IPS DF 4.7 (cell line): ENCODE results near the gene PTPN11.
"Not testable (repeated sequence)": the region's sequence is repeated elsewhere in the genome, so short reads cannot be mapped to it uniquely, and the experiment has no call there.

ENCODE experiments used
- DNase-seq: peaks from one replicate; pipeline ENCODE4 v3.0.0-alpha.2; 2013; ENCODE audit warnings: low spot score; ENCODE audit errors: extremely low read depth

Gene PTPN11

GRCh38 chr12:112409064-112409905 is 9.5 kb upstream of the PTPN11 start, which contains the start of gene RPL6:
RPL6 (minus strand) TSS chr12:112409605; CDS start chr12:112408656, 949 bp downstream.
- DNase-seq: no peak

- no peak for DNase-seq
These were observed 8.9 kb upstream of the PTPN11 start for GRCh38 chr12:112409906-112410244.

- no peak for DNase-seq
These were observed 4.7 kb upstream of the PTPN11 start for GRCh38 chr12:112413855-112414625.

GRCh38 chr12:112415457-112415856 is 3.3 kb upstream of the PTPN11 start:
- DNase-seq: not testable (repeated sequence)

- DNase-seq: no peak
These were observed 507 bp upstream of the PTPN11 start for GRCh38 chr12:112418273-112418607.

GRCh38 chr12:112419297-112420133 is 768 bp downstream of the PTPN11 start:
- no peak for DNase-seq

GRCh38 chr12:112420740-112421139 is 2.0 kb downstream of the PTPN11 start:
- no peak for DNase-seq

GRCh38 chr12:112421363-112421762 is 2.6 kb downstream of the PTPN11 start:
- DNase-seq: no peak

- DNase-seq: no peak
These were observed 3.8 kb downstream of the PTPN11 start for GRCh38 chr12:112422531-112422930.

GRCh38 chr12:112424126-112424525 is 5.4 kb downstream of the PTPN11 start:
- DNase-seq: no peak

- DNase-seq: no peak
These were observed 7.0 kb downstream of the PTPN11 start for GRCh38 chr12:112425582-112426382.

- no peak for DNase-seq
These were observed 9.0 kb downstream of the PTPN11 start for GRCh38 chr12:112427760-112428159.

- DNase-seq: no peak
These were observed 12.2 kb downstream of the PTPN11 start for GRCh38 chr12:112430929-112431328.

- no peak for DNase-seq
These were observed 13.2 kb downstream of the PTPN11 start for GRCh38 chr12:112431965-112432364.

GRCh38 chr12:112433551-112433950 is 14.8 kb downstream of the PTPN11 start:
- DNase-seq: no peak

- not testable (repeated sequence) for DNase-seq
These were observed 19.9 kb downstream of the PTPN11 start for GRCh38 chr12:112438645-112439044.

- no peak for DNase-seq
These were observed 21.0 kb downstream of the PTPN11 start for GRCh38 chr12:112439769-112440168.

GRCh38 chr12:112440653-112441052 is 21.9 kb downstream of the PTPN11 start:
- not testable (repeated sequence) for DNase-seq

GRCh38 chr12:112443916-112444315 is 25.2 kb downstream of the PTPN11 start:
- no peak for DNase-seq

GRCh38 chr12:112446008-112446725 is 27.4 kb downstream of the PTPN11 start:
- DNase-seq: no peak
